HG02840 (cell line): Measurements from ENCODE around the gene TWSG1.
"Not testable (repeated sequence)": the region's sequence is repeated elsewhere in the genome, so short reads cannot be mapped to it uniquely, and the experiment has no call there.

Source experiments
- ATAC-seq: cut with Tn5 transposase; IDR thresholded peaks from one replicate; pipeline ENCODE4 v1.9.1; 2021; ENCODE audit warnings: mild to moderate bottlenecking, moderate library complexity, moderate number of reproducible peaks; ENCODE audit not compliant: unreplicated experiment, low FRiP score

TWSG1 gene

DNA sequence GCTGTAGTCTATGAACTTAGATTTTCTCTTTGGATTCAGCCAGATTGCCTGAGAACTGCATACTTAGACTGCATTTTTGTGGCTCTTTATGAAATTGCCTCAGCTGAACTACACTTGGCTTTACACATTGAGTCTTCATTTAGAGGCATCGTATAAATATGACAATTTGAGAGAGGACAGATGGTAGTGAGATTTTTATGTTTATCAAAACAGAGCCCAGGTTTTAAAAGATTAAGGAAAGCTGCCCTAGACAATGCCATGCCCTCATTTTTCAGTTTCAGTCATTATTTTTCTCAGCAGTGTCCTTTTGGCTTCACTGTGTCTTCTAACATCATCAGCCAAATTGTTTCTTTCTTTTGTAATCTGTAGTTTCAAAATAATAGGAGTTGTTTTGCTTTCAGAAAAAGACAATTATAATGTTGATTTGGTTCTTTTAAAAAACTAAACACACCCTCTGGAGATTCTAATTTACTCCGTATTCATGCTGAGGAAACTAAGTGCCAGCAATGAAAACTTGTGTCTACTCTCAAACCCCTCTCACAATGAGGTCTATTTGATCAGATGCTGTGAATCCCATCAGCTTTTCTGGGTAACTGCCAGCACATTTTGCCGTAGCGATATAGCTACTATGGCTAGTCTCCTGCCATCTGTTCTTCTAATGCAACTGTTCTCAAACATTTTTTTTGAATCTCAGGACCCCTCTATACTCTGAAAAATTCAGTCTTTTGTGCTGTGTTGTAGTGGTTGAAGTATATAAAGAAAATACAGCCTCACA is 46.2 kb downstream of the TWSG1 start:
- ATAC-seq: no peak

DNA sequence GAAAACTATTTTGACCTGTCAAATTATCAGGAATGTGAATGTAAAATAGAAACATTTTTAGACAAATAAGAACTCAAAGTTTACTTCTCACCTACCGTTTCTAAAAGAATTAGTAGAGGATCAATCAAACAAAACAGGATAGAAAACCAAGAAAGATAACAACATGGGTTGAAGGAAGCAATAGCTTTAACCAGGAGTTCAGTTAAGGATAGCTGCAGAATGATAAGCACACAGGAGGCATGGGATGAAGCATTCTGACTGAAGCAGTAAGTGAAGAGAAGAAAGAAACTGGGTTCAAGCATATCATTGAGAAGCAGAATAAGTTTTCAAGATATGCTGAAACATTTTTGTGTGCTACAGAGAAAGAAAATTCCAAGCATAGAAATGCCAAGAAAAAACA is 52.3 kb downstream of the TWSG1 start:
- ATAC-seq: no peak

DNA sequence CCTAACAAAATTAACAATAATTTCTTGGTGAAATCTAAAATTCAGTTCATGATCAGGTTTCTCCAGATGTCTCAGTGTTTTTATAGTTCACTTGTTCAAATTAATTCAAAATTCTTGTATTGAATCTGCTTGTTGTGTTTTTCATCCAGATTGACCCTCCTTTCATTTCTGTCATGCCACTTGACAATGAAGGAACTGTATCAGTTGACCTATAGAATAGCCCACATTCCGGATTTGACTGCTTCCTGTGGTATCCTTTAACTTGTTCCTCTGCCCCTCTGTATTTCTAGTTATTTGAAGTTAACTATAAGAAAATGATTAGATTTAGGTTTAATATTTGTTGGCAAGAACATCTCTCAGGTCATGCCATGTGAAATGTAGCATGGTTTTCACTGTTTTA is 53.3 kb downstream of the TWSG1 start:
- no peak for ATAC-seq

DNA sequence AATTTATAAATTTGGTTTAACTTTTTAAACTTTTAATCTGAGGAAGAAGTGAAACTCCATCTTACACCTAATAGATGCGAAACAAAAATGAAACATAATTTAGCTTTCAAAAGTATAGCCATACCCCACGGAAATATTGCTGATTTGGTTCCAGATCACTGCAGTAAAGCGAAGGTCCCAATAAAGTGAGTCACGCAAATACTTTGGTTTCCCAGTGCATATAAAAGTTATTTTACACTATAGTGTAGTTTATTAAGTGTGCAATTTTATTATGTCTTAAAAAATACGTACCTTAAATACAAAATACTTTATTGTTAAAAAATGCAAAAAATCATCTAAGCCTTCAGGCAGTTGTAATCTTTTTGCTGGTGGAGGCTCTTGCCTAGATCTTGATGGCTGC is 55.1 kb downstream of the TWSG1 start:
- no peak for ATAC-seq

DNA sequence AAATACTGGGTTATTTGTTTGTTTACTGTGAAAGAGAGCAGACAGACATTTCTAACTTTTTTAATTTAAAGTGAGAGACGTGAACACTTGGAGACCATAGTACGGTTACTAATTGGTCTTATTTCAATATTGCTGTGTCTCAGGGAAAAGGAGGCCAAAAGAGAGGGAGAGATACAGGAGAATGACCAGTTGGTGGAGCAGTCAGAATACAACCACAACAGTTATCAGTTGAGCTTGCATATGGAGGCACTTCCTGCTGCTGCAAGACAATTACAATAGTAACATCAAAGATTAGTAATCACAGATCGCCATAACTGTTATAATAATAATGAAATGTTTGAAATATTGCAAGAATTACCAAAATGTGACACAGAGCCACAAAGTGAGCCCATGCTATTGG is 58.2 kb downstream of the TWSG1 start:
- no peak for ATAC-seq

DNA sequence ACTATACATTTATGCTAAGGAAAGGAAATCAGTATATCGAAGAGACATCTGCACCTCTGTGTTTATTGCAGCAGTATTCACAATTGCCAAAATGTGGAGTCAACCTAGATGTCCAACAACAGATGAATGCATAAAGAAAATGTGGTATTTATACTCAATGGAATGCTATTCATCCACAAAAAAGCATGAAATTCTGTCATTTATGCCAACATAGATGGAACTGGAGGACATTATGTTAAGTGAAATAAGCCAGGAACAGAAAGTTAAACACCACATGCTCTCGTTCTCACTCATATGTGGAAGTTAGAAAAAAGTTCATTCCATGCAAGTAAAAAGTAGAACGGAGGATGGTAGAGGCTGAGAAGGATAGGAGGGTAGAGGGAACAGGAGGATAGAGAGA is 59.5 kb downstream of the TWSG1 start:
- ATAC-seq: no peak

DNA sequence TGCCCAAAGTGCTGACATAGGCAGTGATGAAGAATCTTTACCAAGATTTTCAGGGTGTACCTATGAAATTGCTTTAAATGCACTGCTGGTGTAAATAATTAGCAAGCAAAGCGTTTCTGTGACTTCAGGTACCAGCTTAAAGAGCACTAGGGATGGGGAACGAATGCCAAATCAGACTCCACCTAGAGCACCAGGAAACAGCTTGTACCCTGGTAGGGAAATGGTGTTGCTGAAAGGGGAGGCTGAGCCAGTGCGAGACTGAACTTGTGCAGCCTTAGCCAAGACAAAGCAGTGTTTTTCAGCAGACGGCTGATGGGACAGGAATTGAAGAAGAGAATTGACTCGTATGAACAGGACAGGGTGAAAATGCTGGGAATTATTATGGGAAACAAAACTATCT is 65.6 kb downstream of the TWSG1 start:
- ATAC-seq: no peak

DNA sequence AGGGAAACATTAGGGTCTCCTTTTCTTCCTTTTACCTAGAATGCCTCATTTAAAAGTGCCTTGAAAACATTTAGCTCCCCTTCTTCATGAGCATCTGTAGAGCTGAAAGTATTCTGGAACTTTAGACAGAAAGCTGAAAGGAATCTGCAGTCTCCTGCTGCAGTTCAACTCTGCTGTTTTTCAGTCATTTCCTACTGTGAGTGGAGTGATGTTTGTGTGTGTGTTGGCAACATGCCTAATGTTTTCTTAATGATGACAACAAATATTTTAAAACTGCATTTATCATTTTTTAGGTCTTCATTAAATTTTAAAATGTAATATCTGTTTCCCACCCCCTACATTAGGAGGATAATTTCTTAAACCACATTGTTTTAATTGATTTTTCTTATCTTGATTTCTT is 66.6 kb downstream of the TWSG1 start:
- no peak for ATAC-seq

DNA sequence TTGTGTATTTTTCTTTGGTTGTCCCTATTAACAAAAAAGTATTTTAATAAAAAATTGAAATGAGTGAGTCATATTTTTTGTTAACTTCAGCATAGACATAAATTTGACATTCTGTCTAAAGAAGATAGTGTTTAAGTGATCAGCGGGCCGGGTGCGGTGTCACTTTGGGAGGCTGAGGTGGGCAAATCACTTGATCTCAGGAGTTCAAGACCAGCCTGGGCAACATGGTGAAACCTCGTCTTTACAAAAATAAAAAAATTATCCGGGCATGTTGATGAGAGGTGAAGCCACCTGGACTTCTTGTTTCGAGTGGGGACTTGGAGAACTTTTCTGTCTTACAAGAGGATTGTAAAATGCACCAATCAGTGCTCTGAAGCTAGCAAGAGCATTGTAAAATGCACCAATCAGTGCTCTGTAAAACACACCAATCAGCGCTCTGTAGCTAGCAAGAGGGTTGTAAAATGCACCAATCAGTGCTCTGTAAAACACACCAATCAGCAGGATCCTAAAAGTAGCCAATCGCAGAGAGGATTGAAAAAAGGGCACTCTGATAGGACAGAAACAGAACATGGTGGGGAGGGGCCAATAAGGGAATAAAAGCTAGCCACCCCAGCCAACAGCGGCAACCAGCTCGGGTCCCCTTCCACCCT is 67.9 kb downstream of the TWSG1 start:
- not testable (repeated sequence) for ATAC-seq

DNA sequence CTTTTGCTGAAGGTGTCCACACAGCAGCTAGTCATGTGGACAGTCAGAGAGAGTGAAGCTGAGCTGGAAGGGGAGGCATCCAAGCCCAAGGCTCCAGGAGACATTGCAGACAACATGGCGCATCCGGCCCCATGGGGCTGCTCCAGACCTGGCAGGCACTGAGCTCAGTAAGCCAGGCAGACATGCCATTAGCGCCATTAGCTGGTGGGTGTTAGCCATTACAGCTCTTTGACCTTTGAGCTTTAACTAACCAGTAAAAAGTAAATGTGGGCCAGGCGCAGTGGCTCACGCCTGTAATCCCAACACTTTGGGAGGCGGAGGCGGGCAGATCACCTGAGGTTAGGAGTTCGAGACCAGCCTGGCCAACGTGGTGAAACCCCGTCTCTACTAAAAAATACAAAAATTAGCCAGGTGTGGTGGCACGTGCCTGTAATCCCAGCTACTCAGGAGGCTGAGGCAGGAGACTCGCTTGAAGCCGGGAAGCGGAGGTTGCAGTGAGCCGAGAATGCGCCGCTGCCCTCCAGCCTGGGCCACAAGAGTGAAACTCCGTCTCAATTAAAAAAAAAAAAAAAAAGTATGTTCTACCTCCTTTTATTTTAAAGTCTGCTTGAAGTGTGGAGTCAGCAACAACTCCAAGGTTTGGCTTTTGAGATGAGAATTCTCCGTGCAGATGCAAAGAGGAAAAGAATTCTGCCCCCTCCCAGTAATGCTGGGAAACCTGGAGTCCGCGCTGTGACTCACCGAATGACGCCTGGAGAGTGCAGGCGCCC is 69.4 kb downstream of the TWSG1 start:
- no peak for ATAC-seq

DNA sequence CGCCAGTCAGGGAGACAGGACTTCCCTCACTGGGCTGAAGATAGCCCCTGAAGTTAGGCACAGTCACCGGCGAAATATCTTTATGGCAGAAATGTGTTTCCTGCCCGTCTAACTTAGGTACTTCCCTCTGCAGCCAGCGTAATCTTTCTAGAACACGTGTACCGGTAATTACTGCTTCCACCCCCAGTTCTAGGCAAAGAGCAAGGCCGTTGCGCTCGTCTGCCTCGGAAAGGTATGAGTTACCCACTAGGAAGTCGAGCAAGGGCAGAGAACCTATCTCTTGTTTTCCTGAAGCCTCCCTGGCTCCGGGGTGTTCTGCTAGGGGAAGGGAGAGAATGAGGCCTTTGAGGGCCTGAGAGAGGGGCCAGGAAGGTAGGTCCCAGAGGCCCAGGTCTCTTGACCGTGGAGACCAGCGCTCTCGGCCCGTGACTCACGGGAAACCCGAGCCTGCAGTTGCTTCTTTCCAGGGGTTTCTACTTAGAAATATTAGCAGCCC is 70.0 kb downstream of the TWSG1 start:
- ATAC-seq: no peak

DNA sequence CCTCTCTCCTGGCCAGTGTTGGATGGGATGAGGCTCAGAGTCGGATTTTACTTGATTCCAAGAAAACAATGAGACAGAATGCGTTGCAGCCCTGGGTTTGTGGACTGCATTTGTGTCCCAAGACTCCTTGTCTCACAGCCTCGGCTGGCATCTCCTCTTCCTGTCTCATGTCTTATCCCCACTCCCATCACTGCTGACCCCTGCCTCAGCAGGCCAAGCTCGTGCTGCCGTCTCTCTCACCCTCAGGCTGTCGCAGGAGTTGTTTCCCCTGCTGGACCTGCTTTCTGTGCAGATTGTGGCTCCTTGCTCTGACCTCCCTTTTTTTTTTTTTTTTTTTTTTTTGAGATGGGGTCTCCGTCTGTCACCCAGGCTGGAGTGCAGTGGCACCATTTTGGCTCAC is 70.6 kb downstream of the TWSG1 start:
- ATAC-seq: no peak

DNA sequence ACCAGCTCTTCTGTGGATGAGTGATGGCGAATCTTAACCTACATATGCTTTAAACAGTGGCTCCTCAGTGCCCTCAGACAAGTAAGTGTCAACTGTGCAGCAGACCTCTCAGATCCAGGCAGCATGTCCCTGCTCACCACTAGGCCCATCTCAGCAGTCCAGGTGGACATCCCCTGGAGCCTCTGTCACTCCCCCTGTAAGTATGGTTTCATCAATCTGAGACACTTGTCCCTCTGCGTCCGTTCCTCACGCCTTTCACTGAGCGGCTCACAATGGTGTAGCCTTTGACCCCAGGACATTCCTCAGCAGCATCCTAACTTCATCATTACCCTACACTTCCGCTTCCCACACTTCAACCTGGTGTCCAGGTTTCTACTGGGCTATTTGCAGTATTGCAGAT is 71.4 kb downstream of the TWSG1 start:
- ATAC-seq: no peak

DNA sequence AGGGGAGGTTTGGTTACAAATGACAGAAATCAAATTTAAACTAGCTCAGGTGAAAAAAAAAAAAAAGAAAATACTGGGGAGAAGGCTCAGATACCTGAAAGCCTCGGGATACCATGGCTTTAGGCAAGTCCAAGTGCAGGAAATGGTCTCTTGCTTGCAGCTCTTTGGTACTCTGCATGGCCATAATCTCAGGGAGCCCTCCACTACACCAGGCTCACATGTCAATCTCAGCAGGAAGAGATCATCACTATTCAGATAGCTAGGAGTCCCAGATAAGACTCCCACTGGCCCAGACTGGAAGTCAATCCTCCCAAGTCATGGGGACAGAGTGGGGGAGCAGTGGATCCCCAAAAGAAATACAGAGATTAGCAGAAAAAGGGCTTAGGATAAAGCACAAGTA is 75.9 kb downstream of the TWSG1 start:
- ATAC-seq: no peak

DNA sequence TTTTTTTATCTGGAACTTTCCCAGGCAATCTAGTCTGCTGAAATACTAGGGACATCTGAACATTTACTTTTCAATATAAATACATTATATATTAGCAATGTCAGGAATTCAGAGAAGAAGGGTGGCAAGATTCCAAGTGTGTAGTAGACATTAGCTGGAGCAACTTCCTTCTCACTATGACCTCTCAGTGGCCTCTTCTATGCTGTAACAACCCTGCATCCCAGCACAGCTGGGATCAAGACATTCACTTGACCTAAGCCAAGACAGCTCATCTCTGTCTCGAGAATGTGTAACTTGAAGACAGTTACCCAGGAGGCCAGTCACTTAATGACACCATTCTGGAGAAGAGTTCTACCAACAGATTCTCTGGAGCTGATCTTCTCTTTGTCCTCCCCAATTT is 79.0 kb downstream of the TWSG1 start:
- ATAC-seq: no peak

DNA sequence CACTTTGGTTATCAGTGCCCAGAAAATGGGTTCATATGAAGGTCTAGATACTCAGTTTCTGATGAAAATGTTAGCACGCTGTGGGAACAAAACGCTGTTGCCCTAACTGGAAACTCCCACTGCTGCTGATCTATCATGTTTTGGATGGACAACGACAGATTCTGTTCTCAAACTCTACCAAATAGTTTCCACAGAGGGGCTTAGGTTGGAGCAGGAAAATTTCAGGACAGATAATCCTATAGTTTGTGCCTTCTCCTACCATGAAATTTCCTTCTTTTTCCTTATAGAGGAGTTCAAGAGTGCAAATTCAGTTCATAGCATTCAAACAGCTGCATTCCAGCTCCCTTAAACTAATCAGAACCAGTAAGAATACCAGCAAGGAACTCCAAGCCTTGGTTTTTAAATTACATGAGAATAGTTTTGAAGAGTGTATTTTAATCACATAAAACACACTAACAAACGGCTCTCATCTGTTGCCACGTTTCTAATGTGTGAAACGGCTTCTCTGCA is 82.0 kb downstream of the TWSG1 start:
- no peak for ATAC-seq

DNA sequence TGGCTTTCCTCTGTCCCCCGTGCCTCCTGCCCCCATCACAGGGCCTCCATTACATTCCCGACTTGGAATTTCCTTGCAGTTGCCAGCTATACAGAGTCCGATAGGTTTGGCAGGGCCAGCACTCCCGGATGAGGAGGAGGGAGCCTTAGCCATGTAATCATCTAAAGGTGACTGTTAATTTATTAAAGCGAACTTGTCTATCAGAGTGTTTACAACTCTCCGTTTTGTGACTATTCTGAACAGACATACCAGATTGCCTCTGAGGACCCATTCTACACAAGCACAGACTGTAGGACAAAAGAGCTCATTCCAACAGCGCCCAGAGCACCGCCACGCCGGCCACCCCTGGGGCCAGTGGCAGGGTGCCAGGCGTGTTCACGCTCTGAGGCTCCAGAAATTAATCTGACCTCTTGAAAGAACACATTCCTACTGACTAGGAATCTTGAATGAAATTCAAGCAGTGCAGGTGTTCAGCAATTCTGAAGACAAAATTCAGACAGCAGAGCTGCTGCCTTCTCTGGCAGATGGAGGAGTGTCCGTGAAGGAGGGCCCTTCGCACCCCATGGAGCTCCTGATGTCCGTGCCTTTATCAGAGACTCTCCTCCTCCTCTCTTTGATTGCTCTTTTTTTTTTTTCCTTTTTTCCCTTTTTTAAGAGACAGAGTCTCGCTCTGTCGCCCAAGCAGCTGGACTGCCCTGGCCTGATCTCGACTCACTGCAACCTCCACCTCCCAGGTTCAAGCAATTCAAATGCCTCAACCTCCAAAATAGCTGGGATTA is 82.7 kb downstream of the TWSG1 start:
- no peak for ATAC-seq

DNA sequence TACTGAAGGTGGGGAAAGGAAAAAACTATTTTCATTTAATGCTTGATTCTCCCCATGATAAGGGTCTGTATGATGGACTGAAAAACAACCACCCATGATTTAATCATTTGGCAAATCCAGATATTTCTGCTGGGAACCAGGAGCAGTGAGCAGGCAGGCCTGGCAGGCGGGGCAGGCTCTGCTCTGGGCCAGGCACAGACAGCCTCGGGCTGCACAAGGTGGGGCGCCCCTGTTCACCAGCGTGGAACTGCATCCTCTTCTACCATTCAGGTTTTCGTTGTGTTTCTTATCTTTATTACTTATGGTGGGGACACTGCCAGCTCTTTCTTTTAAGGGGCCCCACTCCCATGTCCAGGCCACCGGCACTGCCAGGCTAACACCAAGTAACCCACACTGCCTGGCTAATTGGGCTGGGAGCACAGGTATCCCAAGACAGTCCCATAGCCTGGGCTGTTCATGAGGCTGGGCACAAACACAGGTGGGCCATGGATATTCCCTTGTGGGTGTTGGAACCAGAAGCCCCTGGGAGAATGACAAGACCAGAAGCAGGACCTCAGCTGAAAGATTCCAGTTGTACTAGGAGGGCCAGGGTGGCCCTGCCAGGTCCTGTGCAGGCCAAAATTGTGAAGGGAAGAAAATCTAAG is 83.6 kb downstream of the TWSG1 start:
- ATAC-seq: no peak

DNA sequence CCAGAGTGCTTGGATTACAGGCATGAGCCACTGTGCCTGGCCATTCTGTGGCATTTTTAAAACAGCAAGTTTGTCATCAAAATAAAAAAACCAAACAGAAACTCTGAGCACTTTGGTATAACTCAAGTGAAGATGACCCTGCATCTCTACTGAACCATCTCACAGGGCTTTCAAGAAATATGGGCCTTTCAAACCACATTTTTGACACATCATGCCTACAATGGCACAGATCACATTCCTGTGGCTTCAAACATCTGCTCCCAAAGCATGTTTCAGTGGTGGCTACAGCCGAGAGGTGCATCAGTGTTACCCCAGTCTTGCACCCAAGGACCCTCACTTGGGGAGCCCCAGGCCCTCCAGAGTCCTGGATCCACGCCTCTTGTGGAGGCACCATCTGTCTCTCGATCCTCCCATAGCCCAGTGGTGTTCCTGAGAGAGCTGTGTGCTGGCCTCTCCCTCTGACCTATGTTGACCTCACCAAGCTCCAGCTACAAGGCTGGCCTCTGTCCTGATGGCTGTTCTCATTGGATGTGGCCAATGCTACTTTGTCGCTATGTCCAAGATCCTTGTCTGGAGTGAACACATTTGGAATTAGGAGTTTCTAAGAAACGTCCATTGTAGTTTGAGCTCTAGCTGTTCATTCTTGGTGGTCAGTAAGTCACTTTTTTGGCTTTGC is 85.5 kb downstream of the TWSG1 start:
- no peak for ATAC-seq
